OCI-LY7 (cell line): Measurements from ENCODE around the gene CDHR5. TPM values are rescaled to one million over a fixed set of nuclear protein-coding genes. Genes with fewer than 3 reads are reported as not detected.

Source experiments
- BruUV-seq: library from RNA; stranded (reverse); fragments of 400-500 nt; replicated peaks from 2 replicates; lab custom pipeline; 2021; lab: Mats Ljungman, UMichigan
- CTCF ChIA-PET: fragments of 300-600 bp; sonication (Branson Sonifier 250); formaldehyde crosslinking; loops from one replicate; lab custom pipeline; 2022; ENCODE audit warnings: antibody characterized with exemption; ENCODE audit not compliant: unreplicated experiment; lab: Charles Lee
- POLR2A ChIA-PET: fragments of 300-600 bp; sonication (Branson Sonifier 250); formaldehyde crosslinking; loops from one replicate; lab custom pipeline; 2022; ENCODE audit warnings: antibody characterized with exemption; lab: Charles Lee
- DNase-seq: peaks from one replicate; pipeline ENCODE4 v3.0.0-alpha.2; 2015; ENCODE audit warnings: low spot score
- H2AFZ ChIP-seq: fragments of 200-600 bp; sonication (generic), shearing (Covaris generic); 2 replicates; pipeline ENCODE4 v1.6.1; 2014; ENCODE audit warnings: mild to moderate bottlenecking, antibody characterized with exemption, low read length, moderate library complexity
- H3K27ac ChIP-seq: fragments of 200-600 bp; sonication (generic); 2 replicates; pipeline ENCODE4 v1.5.1; 2014; ENCODE audit warnings: mixed run types, low read depth, mild to moderate bottlenecking, moderate library complexity, low read length, inconsistent platforms; ENCODE audit not compliant: poor library complexity, severe bottlenecking
- H3K36me3 ChIP-seq: fragments of 200-600 bp; sonication (generic); 2 replicates; pipeline ENCODE4 v1.6.1; 2014; ENCODE audit warnings: mild to moderate bottlenecking, antibody characterized with exemption, low read length, moderate library complexity, mixed read lengths; ENCODE audit not compliant: insufficient read depth
- H3K4me1 ChIP-seq: fragments of 200-600 bp; sonication (generic); 2 replicates; pipeline ENCODE4 v1.5.1; 2014; ENCODE audit warnings: mild to moderate bottlenecking, low read length; ENCODE audit not compliant: insufficient read depth, poor library complexity, severe bottlenecking
- H3K4me2 ChIP-seq: fragments of 200-600 bp; sonication (generic); 2 replicates; pipeline ENCODE4 v1.6.1; 2014; ENCODE audit warnings: mild to moderate bottlenecking, low read length
- H3K4me3 ChIP-seq: fragments of 200-600 bp; sonication (generic); 2 replicates; pipeline ENCODE4 v1.5.1; 2014; ENCODE audit warnings: mild to moderate bottlenecking, low read depth, low read length; ENCODE audit not compliant: poor library complexity, severe bottlenecking
- H3K79me2 ChIP-seq: fragments of 200-600 bp; sonication (generic); 2 replicates; pipeline ENCODE4 v1.6.1; 2016; ENCODE audit warnings: low read depth, mild to moderate bottlenecking, low read length, moderate library complexity, mixed read lengths; ENCODE audit not compliant: insufficient read depth
- H3K9me2 ChIP-seq: fragments of 200-600 bp; sonication (generic); 2 replicates; pipeline ENCODE4 v1.6.1; 2016; ENCODE audit warnings: mild to moderate bottlenecking, low read length, mixed read lengths; ENCODE audit not compliant: insufficient read depth
- H3K9me3 ChIP-seq: fragments of 200-600 bp; sonication (generic); 2 replicates; pipeline ENCODE4 v1.6.1; 2014; ENCODE audit warnings: mild to moderate bottlenecking, mixed run types, low read length, mixed read lengths
- H4K20me1 ChIP-seq: fragments of 200-600 bp; sonication (generic); 2 replicates; pipeline ENCODE4 v1.6.1; 2014; ENCODE audit warnings: mild to moderate bottlenecking, antibody characterized with exemption, low read length, moderate library complexity, mixed read lengths; ENCODE audit not compliant: insufficient read depth
- EZH2phosphoT487 ChIP-seq: fragments of 200-600 bp; sonication (generic); IDR thresholded peaks from 2 replicates; pipeline ENCODE4 v1.6.1; 2018; ENCODE audit warnings: low read depth, borderline replicate concordance, mild to moderate bottlenecking, mixed run types, antibody characterized with exemption, low read length, moderate library complexity, mixed read lengths
- intact Hi-C: fragments of 100-400 bp; cut with micrococcal nuclease; formaldehyde crosslinking; loops from one replicate; pipeline ENCODE4 v1.10.0; 2022; ENCODE audit not compliant: unreplicated experiment
- total RNA-seq, 2 experiments: library from RNA; depleted of rRNA in 1 of 2; stranded (reverse); fragments of >200 nt in 1 of 2; shearing (Covaris generic) in 1 of 2; gene quantifications; 2 replicates each; pipeline ENCODE4 v1.2.3, GENCODE V29; 2014 to 2022
- TF ChIP-seq, protein P1 (sequence below): fragments of 200-600 bp; sonication (generic); conservative IDR thresholded peaks from 2 replicates; pipeline ENCODE4 v1.5.1; 2014; ENCODE audit warnings: mild to moderate bottlenecking, antibody characterized with exemption, low read length, moderate library complexity, mixed read lengths

Gene CDHR5
- total RNA-seq, 2 experiments from 2014 or later, result not detected

GRCh38 chr11:626475-627307 lies 1.9 kb upstream of the CDHR5 start, which contains the start of gene SCT:
SCT (minus strand) TSS chr11:627181; CDS start chr11:627143, 38 bp downstream.
- Histone ChIP-seq H3K4me1 (no peaks in the 10 kb centered on the region), H2AFZ (no peak within 1 kb of the TSS), H3K9me3 (no peaks in the 10 kb centered on the region), H3K36me3 (no peaks in the 10 kb centered on the region), H3K79me2 (no peaks in the 10 kb centered on the region), H3K9me2 (no peaks in the 10 kb centered on the region), H3K4me3 (no peak within 1 kb of the TSS), H3K27ac (no peak within 1 kb of the TSS), H4K20me1 (no peaks in the 10 kb centered on the region), H3K4me2 (no peak within 1 kb of the TSS)
- BruUV-seq, result no TSS peak
- DNase-seq, result no peak
- no peak for TF ChIP-seq EZH2phosphoT487
- TF ChIP-seq, protein P1, sequence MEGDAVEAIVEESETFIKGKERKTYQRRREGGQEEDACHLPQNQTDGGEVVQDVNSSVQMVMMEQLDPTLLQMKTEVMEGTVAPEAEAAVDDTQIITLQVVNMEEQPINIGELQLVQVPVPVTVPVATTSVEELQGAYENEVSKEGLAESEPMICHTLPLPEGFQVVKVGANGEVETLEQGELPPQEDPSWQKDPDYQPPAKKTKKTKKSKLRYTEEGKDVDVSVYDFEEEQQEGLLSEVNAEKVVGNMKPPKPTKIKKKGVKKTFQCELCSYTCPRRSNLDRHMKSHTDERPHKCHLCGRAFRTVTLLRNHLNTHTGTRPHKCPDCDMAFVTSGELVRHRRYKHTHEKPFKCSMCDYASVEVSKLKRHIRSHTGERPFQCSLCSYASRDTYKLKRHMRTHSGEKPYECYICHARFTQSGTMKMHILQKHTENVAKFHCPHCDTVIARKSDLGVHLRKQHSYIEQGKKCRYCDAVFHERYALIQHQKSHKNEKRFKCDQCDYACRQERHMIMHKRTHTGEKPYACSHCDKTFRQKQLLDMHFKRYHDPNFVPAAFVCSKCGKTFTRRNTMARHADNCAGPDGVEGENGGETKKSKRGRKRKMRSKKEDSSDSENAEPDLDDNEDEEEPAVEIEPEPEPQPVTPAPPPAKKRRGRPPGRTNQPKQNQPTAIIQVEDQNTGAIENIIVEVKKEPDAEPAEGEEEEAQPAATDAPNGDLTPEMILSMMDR, result no peak
- ChIA-PET CTCF (no interaction called here), POLR2A (no interaction called here)
- intact Hi-C loops, result no loop called here

DNA sequence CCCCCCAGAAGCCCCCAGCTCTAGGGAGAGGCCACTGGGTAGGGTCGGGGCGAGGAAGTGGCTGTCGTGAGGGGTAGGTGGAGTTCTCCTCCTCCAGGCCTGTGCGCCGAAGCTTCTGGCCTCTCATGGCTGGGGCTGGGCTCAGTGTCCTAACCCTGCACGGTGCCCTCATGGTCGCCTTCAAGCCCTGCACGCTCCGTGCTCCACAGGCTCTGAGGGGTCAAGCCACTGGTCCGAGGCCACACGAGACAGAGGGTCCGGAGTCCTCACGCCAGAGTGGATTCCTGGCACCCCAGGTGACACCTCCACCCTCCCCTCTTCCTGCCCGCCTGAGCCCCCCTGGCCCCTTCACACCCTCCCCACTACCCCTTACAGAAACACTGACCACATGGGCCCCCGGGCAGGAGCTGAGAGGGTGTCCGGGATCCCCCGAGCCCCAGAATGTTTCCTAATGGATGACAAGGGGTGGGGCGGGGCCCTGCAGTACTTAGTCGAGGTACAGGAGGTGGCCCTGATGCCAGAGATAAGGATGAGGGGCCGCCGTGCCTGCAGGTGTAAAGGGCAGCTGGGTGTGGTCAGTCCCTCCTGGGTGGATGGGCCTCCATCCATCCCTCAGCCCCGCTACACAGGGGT lies 997 bp upstream of the CDHR5 start:
- H4K20me1 ChIP-seq, result no peaks in the 10 kb centered on the region
- POLR2A ChIA-PET, result no interaction called here
- no peak overlapping the region for H2AFZ ChIP-seq
- no peak overlapping the region for H3K4me2 ChIP-seq
- no peak overlapping the region for H3K4me3 ChIP-seq
- intact Hi-C loops, result no loop called here
- CTCF ChIA-PET, result no interaction called here
- no peaks in the 10 kb centered on the region for H3K9me3 ChIP-seq
- H3K36me3 ChIP-seq, result no peaks in the 10 kb centered on the region
- no peak for DNase-seq
- BruUV-seq, result no TSS peak
- no peak overlapping the region for H3K27ac ChIP-seq
- H3K9me2 ChIP-seq, result no peaks in the 10 kb centered on the region
- TF ChIP-seq, protein P1, result no peak
- no peak for TF ChIP-seq EZH2phosphoT487
- no peaks in the 10 kb centered on the region for H3K4me1 ChIP-seq
- H3K79me2 ChIP-seq, result no peaks in the 10 kb centered on the region
